Stimulated activated CD8-positive, alpha-beta memory T cell treated with anti-CD3 and anti-CD28 coated beads, Interleukin-15, amount 100 ng/mL, for 1 hour (primary cell): ENCODE data around the gene AKR1E2.
"Not testable (repeated sequence)": the region's sequence is repeated elsewhere in the genome, so short reads cannot be mapped to it uniquely, and the experiment has no call there.

Experiments
- DNase-seq: peaks from one replicate; pipeline ENCODE4 v3.0.0-alpha.2; 2020; ENCODE audit warnings: low read depth

Gene AKR1E2

GRCh38 chr10:4813496-4813895, 12.5 kb upstream of the AKR1E2 start:
- no peak for DNase-seq

DNA sequence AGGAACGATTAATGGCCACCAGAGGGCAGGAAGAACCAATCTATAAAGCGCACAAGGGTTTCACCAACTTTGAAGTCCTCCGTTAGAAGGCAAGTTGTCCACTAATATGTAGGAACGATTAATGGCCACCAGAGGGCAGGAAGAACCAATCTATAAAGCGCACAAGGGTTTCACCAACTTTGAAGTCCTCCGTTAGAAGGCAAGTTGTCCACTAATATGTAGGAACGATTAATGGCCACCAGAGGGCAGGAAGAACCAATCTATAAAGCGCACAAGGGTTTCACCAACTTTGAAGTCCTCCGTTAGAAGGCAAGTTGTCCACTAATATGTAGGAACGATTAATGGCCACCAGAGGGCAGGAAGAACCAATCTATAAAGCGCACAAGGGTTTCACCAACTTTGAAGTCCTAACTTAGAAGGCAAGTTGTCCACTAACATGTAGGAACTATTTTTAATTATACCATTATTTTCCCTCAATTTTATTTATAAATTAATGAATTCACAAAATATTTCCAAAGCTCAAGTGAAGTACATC, 10.3 kb upstream of the AKR1E2 start:
- DNase-seq: not testable (repeated sequence)

DNA sequence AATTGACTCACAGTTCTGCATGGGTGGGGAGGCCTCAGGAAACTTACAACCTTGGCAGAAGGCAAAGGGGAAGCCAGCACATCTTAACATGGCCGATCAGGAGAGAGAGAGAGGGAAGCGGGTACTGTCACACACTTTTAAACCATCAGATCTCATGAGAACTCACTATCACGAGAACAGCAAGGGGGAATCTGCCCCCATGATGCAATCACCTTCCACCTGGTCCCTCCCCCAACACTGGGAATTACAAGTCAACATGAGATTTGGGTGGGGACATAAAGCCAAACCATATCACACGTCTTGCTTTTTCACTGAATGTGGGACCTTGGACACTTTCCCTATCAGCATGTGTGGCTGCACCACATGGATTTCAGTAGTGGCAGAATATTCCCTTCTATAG, 9.0 kb upstream of the AKR1E2 start:
- DNase-seq: no peak

- DNase-seq: no peak
Observed at GRCh38 chr10:4819067-4819466, 6.9 kb upstream of the AKR1E2 start.

- DNase-seq: no peak
Observed at GRCh38 chr10:4819707-4820106, 6.3 kb upstream of the AKR1E2 start.

DNA sequence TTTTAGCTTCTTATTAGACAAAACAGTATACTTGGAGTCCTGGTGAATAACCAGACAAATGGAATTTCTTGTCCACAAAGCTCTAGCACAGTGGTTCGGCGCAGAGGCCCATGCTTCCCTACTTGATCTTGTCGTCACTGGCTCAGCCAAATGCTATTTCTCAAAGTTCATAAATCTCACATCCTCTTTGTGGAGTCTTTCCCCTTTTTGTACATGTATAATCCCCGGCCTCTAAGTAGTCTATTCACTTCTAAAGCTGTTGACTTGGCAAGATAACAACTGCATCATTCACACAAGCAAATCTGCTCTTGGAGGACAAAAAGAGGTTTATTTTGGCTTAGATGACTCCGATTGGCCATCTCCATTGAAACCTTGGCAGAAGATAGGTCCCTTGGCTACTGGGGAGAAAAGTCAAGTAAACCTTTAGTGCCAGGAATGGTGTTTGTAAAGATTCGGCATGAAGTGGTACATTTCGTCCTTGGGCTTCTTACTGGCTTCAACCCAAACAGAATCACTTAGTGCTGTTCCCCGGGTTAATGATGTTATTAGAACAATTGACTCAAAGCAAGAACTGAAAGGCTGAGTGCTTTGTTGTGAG, 5.1 kb upstream of the AKR1E2 start:
- DNase-seq: no peak

GRCh38 chr10:4822208-4822607, 3.8 kb upstream of the AKR1E2 start:
- DNase-seq: no peak

- DNase-seq: no peak
Observed at GRCh38 chr10:4824791-4825310, 1.2 kb upstream of the AKR1E2 start.

DNA sequence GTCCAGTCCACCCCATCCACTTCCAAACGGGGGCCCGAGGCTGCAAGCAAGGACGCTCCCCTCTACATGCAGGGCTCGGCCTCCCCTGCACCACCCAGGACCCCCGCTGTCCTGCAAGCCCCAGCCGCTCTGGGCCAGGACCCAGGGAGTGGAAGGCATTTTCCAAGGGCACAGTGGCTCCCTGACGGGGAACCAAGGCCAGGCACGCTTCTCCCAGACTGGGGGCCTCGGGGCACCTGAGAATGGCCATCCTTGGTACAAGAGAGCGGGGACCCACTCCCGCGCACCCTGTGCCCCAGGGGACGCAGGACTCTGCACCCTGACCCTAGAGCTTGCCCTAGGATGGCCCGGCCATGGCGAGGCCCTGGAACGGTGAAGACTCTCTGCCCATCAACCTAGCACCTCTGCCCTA, 545 bp upstream of the AKR1E2 start:
- no peak for DNase-seq

DNA sequence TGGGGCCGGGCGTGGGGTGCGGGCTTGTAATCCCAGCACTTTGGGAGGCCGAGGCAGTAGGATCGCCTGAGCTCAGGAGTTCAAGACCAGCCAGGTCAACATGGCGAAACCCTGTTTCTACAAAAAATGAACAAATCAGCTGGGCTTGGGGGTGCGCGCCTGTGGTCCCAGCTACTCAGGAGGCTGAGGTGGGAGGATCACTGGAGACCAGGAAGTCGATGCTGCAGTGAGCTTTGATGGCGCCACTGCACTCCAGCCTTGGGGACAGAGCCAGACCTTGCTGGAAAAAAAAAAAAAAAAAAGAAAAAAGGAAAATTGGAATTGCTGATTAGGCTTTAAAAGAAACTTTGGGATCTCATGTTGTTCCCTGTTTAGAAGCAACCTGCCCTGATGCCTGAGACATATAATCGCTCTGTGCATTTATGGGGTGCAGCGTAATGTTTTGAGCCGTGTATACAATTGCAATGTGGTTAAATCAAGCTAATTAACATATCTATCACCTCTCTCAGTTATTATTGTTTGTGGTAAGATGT, 851 bp downstream of the AKR1E2 start:
- no peak for DNase-seq

- no peak for DNase-seq
Observed at GRCh38 chr10:4828005-4828404, 2.0 kb downstream of the AKR1E2 start.

DNA sequence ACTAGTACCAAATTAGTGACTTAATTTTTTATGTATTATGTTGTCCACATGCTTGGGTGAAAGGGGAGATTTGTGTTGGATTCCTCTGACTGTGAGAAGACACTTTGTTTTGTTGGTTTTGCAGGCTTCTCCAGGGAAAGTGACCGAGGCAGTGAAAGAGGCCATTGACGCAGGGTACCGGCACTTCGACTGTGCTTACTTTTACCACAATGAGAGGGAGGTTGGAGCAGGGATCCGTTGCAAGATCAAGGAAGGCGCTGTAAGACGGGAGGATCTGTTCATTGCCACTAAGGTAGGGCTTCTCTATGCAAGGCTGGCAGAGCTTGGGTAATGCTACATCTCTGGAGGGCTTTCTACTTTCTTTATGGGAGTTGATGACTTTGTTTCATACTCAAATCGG, 4.5 kb downstream of the AKR1E2 start:
- no peak for DNase-seq

- DNase-seq: no peak
Observed at GRCh38 chr10:4831091-4831490, 5.1 kb downstream of the AKR1E2 start.

DNA sequence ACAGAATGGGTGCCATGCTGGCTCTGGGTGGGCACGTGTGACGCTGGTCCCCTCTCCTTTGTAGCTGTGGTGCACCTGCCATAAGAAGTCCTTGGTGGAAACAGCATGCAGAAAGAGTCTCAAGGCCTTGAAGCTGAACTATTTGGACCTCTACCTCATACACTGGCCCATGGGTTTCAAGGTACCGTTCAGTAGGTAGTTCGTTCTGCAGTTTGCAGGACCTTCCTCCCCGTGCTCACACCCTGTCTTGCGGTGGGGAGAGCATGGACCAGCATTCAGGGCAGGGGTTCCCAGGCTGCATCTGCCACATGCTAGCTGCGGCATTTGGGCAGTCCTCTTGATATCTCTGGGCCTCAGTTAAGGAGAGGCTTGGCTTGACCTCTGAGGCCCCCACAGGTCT, 7.3 kb downstream of the AKR1E2 start:
- no peak for DNase-seq

- DNase-seq: no peak
Observed at GRCh38 chr10:4834898-4835405, 8.9 kb downstream of the AKR1E2 start.

DNA sequence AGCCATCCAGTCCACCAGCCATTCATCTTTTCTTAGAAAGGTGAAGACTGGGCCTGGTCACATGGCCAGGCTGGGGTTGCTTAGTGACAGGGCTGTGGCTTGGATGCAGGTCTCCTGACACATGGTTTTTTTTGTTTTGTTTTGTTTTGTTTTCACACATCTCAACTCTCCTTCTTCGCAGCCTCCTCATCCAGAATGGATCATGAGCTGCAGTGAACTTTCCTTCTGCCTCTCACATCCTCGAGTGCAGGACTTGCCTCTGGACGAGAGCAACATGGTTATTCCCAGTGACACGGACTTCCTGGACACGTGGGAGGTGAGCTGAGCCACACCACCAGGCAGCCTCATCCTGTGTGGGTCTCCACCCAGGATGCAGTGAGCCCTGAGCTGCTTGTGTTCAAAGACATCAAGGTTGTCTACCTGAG, 9.5 kb downstream of the AKR1E2 start:
- no peak for DNase-seq

DNA sequence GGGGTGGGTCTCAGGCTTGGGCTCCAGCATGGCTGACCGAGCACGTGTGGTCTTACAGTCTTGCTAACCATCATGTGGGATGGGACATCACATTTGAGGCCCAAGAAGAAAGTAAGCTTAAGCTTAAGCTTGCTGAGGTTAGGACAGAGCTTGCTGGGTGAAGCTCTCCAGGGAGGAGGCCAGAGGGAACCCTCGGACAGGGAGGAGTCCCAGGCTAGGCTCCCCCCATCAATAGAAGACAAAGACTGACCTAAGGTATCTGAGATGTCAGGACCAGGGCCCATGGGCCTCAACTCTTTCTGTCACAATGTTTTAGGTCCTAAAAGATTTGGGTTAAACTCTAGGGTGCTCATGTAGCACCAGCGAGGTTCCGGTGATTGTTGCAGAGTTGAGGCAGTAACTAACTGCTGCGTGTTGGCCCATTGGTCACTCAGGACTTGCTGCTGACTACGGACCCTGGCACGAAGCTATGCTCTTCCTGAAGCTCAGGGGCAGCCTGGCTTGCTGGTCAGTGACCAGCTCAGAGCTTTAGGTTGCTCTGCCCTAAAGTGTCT, 10.5 kb downstream of the AKR1E2 start:
- no peak for DNase-seq

DNA sequence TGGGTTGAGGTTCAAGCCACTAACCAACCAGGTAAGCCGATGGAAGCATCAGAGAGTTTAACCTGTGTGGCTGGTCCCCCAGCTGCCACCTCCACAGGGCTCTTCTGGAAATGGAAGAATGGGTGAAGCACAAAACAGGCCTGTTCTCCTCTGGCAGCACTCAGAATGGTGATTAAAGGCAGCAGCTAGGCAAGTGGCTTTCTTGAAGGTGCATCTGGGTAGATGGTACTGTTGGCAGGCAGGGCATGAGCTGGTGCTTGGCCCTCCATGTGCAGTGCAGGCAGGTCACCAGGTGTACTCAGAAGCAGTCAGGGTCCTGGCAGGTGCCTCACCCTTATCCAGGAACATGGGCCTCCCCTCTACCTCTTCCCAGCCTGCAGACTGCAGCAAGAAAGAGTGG, 11.5 kb downstream of the AKR1E2 start:
- no peak for DNase-seq

- DNase-seq: no peak
Observed at GRCh38 chr10:4838743-4839142, 12.7 kb downstream of the AKR1E2 start.

GRCh38 chr10:4839353-4839752, 13.3 kb downstream of the AKR1E2 start:
- no peak for DNase-seq

GRCh38 chr10:4840151-4840550, 14.1 kb downstream of the AKR1E2 start:
- no peak for DNase-seq

GRCh38 chr10:4843525-4844180, 17.6 kb downstream of the AKR1E2 start:
- DNase-seq: no peak

GRCh38 chr10:4844864-4845263, 18.9 kb downstream of the AKR1E2 start:
- no peak for DNase-seq
